ENCODE results near the gene BTF3.

The BTF3 gene

GRCh38 chr5:73523861-73524260 lies 25.6 kb downstream of the BTF3 start:
- DNase-seq (ENCODE audit: low read depth) = no peak

GRCh38 chr5:73525606-73526203 lies 27.5 kb downstream of the BTF3 start:
- DNase-seq (ENCODE audit: low read depth) = no peak

DNA sequence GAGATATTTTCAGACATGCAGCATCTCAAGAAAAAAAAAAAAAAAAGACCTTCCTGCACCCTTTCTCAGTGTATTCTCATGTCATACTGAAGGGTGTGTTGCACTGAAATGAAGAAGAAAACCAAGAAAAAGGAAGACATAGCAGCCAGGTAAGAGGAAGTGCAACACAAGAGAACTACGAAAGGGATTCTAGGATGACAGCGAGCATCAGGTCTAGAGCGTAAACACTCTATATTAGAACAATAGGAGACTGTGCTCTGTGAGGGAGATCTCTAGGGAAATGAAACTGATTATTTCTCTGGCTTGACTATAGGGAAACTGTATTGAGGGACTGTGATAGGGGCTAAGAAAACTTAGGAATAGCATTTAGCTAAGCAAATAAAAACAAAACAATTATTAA lies 30.0 kb downstream of the BTF3 start:
- no peak for DNase-seq (ENCODE audit: low read depth)

- DNase-seq (ENCODE audit: low read depth) = no peak
Observed at GRCh38 chr5:73529081-73529480, 30.8 kb downstream of the BTF3 start.

DNA sequence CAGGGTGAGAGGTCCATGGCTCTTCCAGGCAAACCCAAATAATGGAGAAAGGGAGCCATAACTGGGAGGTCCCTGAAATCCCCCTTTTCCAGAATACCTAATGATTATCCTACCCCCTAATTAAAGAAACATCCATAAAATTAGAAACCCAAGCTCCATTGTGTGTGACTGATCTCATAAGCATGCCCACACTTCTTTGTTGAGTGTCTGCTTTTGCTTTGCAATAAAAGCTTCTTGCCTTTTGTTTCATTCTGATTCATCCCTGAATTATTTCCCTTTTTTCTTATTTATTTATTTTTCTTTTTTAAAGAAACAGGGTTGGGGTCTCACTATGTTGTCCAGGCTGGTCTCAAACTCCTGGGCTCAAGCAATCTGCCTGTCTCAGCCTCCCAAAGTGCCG lies 33.1 kb downstream of the BTF3 start:
- no peak for DNase-seq (ENCODE audit: low read depth)

GRCh38 chr5:73532195-73532594 lies 34.0 kb downstream of the BTF3 start:
- no peak for DNase-seq (ENCODE audit: low read depth)

DNA sequence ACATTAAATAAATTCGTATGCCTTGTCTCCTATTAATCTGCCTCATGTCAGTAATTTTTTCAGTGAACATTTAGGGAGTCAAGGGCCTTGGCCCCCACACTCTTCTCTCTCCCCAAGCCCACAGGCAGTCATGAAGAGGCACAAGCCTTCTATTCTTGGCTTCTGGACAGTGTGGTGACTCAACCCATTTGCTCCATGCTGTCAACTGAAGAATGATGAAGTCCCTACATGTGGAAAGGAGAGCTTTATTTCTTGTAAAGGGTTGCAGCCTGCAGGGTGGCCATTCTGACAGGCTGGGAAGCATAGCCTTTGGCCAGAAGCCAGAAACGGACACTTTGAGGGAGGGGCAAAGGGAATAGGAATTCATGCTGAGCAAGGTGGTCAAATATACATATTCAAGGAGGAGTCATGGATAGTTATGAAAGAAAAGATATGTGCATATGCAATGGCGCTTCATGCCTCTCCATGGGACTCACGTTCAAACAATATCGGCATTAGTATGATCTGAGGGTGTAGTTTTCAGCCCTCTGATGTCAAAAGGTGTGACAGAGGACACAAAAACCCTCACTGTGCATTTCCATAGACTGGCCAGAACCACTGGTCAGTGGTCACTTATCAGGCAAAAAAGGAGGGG lies 35.9 kb downstream of the BTF3 start:
- no peak for DNase-seq (ENCODE audit: low read depth)

- no peak for DNase-seq (ENCODE audit: low read depth)
Observed at GRCh38 chr5:73534971-73535370, 36.7 kb downstream of the BTF3 start.

DNA sequence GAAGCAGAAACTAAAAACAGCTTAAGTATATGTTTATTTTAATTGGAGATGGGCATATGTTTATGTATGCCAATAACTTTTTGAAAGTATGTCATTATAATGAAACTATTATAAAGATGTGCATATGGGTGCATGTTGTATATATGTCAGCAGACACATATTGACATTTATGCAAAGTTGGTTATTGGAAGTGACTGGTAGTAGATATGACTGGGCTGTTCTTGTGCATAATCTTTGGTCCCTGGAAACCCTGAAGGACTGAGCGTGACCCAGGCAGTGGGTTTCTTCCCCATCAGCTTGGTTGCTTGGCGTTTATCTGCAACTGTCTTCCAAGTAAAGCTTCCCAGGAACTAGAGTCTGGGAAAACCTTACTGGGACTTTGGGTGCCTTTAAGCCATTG lies 41.5 kb downstream of the BTF3 start:
- no peak for DNase-seq (ENCODE audit: low read depth)

- no peak for DNase-seq (ENCODE audit: low read depth)
Observed at GRCh38 chr5:73540192-73540591, 42.0 kb downstream of the BTF3 start.

DNA sequence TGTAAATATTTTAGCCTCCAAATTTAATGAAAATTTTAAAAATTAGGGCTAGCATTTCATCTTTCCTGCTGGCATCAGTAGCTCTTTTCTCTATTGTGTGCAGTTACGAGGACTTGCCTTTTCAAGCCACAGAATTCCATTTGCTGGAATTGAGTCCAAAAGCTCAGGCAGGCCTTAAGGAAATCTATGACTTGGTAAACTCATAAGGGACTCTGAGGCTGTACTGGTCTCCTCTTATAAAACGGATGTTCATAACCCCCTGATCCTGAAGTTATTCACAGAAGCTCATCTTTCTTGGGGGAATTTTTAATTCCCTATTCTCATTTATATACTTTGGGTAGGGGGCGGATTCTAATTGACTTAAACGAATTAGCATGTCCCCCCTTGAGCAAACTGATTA lies 43.8 kb downstream of the BTF3 start:
- DNase-seq (ENCODE audit: low read depth) = no peak

DNA sequence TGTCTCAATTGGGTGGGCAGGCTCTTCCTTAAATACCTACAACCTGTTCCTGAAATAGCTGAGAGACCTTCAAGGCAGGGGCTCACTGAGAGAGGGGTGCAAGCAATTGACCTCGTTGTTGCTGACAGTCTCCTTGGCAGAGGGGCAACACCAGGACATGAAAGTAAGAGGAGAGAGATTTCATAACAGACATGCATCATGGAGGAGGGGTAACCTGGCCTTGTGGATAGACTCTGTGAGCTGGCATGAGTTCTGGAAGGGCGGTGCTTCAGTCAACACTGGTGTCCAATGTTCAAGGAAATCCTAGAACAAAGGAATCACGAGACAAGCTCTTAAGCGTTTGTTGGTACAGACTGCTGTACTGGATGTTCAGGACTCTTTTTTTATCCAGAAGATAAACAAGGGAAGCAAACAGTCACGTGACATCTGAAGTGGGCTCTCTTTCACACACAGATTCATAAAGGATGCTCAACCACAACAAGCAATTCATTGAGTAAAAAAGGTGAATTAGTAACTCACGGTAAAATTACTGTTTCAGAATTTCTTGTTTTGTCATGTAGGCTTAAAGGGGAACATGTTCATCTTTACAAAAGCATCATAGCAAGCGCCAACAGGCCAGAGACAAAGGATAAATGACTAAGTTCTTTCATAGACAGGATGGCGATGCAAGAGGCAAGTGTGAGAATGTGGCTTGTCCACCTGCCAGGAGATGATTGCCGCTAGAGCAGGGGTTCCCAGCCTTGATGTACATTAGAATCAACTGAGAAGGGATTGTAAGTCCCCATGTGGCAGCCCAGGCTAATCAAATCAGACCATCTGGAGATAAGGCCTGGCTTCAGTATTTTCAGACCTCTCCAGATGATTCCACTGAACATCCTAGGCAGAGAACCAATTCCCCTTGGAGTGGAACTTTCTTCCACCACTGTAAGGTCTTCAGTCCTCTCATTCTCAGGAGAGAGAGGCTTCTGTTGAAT lies 46.5 kb downstream of the BTF3 start:
- no peak for DNase-seq (ENCODE audit: low read depth)

DNA sequence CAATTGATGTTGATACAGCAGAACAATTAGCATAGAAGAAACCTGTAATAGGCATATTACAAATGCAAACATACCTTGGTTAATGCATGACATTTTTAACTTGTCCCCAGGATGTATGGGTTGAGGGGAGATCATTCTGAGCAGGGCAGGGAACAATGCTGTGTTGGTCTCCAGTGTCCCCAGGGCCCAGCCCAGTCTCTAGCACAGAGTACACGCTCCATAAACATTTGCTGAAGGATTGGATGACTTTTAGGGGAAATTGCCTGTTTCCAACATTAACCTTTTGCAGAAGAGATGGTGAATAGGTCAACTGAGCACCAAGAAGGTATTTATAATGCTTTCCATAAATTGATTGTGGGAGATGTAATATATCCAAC lies 47.1 kb downstream of the BTF3 start:
- no peak for DNase-seq (ENCODE audit: low read depth)

DNA sequence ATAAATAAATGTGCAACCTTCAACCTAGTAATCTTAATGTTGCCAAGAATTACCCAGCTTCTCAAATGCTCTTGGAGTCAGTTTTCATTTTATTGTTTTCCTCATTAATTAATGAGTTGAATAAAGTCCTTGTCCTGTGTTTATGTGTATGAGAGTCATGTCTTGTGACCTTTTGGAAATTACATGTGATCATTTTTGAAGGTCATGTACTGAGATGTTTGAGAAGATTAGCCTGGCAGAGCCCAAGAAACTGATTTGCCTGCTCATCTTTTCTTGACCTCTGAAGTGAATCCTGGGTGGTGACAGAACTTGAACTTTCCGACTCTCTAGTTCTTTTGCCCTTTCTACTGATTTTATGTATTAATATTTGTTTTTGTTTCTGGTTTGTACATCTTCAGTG lies 51.8 kb downstream of the BTF3 start:
- no peak for DNase-seq (ENCODE audit: low read depth)

- DNase-seq (ENCODE audit: low read depth) = no peak
Observed at GRCh38 chr5:73552642-73553041, 54.4 kb downstream of the BTF3 start.

All from fibroblast of the conjunctiva (primary cell).